ENCODE measurements around the gene BRAT1.

GRCh38 chr7:2522780-2523433 is 32.4 kb downstream of the BRAT1 start:
- TF ChIP-seq, protein P1, sequence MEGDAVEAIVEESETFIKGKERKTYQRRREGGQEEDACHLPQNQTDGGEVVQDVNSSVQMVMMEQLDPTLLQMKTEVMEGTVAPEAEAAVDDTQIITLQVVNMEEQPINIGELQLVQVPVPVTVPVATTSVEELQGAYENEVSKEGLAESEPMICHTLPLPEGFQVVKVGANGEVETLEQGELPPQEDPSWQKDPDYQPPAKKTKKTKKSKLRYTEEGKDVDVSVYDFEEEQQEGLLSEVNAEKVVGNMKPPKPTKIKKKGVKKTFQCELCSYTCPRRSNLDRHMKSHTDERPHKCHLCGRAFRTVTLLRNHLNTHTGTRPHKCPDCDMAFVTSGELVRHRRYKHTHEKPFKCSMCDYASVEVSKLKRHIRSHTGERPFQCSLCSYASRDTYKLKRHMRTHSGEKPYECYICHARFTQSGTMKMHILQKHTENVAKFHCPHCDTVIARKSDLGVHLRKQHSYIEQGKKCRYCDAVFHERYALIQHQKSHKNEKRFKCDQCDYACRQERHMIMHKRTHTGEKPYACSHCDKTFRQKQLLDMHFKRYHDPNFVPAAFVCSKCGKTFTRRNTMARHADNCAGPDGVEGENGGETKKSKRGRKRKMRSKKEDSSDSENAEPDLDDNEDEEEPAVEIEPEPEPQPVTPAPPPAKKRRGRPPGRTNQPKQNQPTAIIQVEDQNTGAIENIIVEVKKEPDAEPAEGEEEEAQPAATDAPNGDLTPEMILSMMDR (IDR thresholded peaks at IDR 0.05; ENCODE audit: poor library complexity), result no peak
- TF ChIP-seq EZH2 (IDR thresholded peaks at IDR 0.05; ENCODE audit: borderline replicate concordance), result no peak

Data from hepatocyte (in vitro differentiated cells).